NCI-H226 (cell line): ENCODE results near the gene TP53I13.

Source experiments
- DNase-seq: peaks from one replicate; pipeline ENCODE4 v3.0.0-alpha.2; 2015

Gene TP53I13

GRCh38 chr17:29617481-29618271 lies 49.2 kb downstream of the TP53I13 start:
- peak; percentile 44 for DNase-seq

- no peak for DNase-seq
These were observed 50.0 kb downstream of the TP53I13 start for GRCh38 chr17:29618272-29619065.

GRCh38 chr17:29619251-29619650 lies 50.8 kb downstream of the TP53I13 start:
- DNase-seq, result peak; percentile 20

- peak; percentile 48 for DNase-seq
These were observed 51.8 kb downstream of the TP53I13 start for GRCh38 chr17:29620271-29620670.

GRCh38 chr17:29620779-29621500 lies 52.4 kb downstream of the TP53I13 start:
- no peak for DNase-seq

- no peak for DNase-seq
These were observed 53.3 kb downstream of the TP53I13 start for GRCh38 chr17:29621751-29622194.
